ENCODE results near the gene CDK14.

DNA sequence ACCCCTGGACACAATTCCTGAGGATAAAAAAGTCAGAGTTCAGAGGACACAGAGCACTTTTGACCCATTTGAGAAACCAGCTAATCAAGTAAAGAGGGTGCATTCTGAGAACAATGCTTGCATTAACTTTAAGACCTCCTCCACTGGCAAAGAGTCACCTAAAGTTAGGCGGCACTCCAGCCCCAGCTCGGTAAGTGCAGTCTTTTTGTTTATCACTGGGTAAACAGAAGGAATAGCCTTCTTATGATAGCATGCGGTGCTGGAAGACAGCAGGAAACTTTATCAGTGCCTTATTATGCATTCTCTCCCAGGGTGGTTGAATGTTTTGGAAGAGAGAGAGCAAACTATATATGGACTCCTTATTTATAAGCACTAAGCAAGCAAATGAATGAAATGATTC lies 130.5 kb downstream of the CDK14 start:
- no peak for TF ChIP-seq EP300 (conservative IDR thresholded peaks at IDR 0.05; ENCODE audit: poor library complexity, severe bottlenecking)
- TF ChIP-seq, protein P1, sequence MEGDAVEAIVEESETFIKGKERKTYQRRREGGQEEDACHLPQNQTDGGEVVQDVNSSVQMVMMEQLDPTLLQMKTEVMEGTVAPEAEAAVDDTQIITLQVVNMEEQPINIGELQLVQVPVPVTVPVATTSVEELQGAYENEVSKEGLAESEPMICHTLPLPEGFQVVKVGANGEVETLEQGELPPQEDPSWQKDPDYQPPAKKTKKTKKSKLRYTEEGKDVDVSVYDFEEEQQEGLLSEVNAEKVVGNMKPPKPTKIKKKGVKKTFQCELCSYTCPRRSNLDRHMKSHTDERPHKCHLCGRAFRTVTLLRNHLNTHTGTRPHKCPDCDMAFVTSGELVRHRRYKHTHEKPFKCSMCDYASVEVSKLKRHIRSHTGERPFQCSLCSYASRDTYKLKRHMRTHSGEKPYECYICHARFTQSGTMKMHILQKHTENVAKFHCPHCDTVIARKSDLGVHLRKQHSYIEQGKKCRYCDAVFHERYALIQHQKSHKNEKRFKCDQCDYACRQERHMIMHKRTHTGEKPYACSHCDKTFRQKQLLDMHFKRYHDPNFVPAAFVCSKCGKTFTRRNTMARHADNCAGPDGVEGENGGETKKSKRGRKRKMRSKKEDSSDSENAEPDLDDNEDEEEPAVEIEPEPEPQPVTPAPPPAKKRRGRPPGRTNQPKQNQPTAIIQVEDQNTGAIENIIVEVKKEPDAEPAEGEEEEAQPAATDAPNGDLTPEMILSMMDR (IDR thresholded peaks at IDR 0.05; ENCODE audit: poor library complexity, severe bottlenecking): no peak
- TF ChIP-seq REST (IDR thresholded peaks at IDR 0.05; ENCODE audit: borderline replicate concordance): no peak
- TF ChIP-seq RAD21 (conservative IDR thresholded peaks at IDR 0.05): no peak
- no peak for TF ChIP-seq EZH2 (IDR thresholded peaks at IDR 0.05; ENCODE audit: borderline replicate concordance, insufficient read depth, low read length, poor library complexity, severe bottlenecking)
- TF ChIP-seq TAF1 (IDR thresholded peaks at IDR 0.05; ENCODE audit: low read depth): no peak
- no peak for TF ChIP-seq POLR2AphosphoS5 (IDR thresholded peaks at IDR 0.05)
- TF ChIP-seq SMC3 (conservative IDR thresholded peaks at IDR 0.05; ENCODE audit: poor library complexity): no peak
